Activated gamma-delta T cell treated with anti-CD3 and anti-CD28 coated beads, Interleukin-2, amount 50 U/mL, for 16 hours (primary cell): ENCODE results near the gene ZNF804B.
"Not testable (repeated sequence)": the region's sequence is repeated elsewhere in the genome, so short reads cannot be mapped to it uniquely, and the experiment has no call there.

Experiments used
- DNase-seq: peaks from one replicate; pipeline ENCODE4 v3.0.0-alpha.2; 2020; ENCODE audit warnings: low read depth

ZNF804B gene

DNA sequence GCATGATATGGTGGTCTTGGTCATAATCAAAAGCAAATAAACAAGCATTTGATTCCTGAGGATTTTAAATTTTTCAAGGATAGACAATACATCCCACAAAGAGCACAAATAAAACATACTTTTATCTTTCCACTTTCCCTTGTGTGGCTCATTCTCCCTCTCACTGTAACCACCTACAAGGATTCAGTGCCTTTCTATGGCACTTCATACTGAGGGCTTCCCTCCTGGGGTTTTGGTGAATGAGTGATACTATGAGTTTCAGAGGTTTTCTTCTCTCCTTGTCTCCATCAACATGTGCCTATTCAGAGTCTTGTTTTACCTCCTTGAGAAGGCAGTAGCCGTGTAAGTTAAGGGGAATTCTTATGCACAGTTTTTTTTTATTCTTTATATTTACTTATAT lies 332.1 kb downstream of the ZNF804B start:
- no peak for DNase-seq

DNA sequence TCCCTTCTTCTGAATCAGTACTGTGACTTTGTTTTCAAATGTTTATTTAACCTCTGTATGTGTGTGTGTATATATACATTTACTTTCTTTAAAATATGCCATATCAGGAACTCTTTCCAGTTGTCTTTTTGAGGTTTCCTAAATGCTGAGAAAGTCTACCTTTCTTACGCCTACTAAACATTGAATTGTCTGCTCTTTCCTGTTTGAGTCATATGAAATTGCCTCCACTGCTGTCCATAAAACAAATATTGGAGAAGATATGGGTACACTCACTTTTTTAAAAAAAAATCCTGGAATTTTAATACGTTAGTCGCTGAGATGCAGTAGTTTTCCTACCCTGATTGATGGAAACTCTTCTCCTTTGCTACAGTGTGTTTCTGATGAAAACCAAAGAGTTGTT lies 334.8 kb downstream of the ZNF804B start:
- no peak for DNase-seq

DNA sequence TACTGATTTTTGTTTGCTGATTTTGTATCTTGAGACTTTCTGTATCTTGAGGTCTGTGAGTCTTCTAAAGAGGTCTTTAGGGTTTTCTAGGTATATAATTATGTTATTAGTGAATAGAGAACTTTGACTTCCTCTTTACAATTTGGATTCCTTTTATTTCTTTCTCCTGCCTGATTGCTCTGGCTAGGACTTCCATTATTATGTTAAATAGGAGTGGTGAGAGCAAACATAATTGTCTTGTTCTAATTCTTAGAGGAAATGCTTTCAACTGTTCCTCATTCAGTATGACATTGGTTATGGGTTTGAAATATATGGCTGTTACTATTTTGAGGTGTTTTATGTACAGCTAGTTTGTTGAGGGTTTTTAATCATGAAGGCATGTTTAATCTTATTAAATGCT lies 344.1 kb downstream of the ZNF804B start:
- DNase-seq, result no peak

DNA sequence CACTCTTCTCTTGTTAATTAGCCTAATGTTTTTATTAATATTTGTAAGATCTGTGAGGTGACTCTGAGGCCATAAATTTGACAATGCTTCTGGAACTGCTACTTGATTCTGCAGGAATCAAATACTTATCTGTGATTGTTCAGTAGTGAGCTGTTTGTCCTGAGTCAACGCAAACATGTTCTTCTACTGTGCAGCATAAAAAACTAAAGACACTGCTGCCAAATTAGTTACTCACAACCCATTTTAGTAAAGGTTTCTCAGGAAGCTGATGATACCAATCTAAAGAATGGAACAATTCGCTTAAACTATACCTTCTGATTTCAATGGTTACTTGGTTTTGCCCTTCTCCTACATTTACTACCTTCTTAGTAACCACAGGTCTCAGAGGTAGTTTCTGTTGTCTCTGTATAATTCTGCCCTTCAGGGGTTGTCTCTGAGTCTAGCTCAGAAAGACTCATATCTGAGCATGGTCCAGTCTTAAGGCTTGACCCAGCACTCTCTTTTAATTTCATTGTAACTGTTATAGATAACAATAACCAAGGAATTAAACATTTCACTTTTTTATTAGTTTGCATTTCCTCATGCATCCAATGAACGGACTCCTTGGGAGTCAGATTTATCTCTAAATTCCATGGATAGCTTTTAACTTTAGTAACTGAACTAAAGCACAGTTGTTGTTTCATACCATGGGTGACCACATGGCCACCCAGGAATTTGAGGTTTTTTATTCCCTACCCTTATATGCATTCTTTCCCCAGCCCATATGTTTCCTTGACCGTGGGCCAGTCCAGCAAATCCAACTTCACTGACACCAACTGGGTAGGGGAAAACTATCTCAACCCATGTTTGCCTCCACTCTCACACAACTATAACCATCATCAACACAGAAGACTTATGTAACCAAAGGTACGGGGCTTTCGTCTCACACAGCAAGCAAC lies 345.5 kb downstream of the ZNF804B start:
- DNase-seq, result no peak

DNA sequence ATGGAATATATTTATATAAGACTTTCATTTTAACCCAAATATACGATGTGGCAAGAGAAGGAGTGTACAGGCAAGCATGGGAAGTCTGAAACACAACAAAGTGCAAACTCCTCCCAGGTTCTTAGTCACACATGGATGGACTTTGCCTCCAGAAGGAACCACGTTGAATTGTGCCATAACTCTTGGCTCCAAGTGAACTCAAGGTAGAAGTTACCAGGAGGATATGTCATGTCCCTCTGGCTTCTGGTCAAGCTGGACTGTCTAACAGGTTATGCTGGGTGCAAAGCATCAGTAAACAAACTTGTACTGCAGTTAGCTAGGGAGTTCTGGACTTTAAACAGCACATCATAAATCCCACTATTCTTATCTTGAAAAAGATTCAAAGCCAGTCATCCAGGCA lies 364.4 kb downstream of the ZNF804B start:
- DNase-seq, result no peak

GRCh38 chr7:89129600-89130375 lies 370.3 kb downstream of the ZNF804B start:
- no peak for DNase-seq

DNA sequence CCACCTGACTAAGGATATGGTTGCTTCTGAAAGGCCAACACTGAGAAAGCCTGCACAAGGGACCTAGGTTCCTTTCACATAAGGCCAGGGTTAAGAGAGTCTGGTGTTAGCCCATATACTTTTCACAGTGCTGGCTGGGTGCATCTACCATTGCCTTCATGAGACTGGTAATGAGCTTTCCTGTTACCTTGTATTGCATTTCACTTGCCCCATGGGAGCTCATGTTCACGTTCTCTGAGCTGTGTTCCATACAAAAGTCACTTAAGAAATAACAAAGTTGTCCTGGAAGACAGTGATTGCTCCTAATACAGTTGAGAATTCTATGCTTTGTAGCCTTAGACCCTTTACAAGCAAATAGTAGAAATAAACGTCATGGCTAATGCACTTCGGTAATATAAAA lies 373.9 kb downstream of the ZNF804B start:
- DNase-seq, result no peak

- no peak for DNase-seq
Measured at GRCh38 chr7:89133819-89134218, 374.3 kb downstream of the ZNF804B start.

GRCh38 chr7:89145801-89146200 lies 386.3 kb downstream of the ZNF804B start:
- no peak for DNase-seq

GRCh38 chr7:89160107-89160506 lies 400.6 kb downstream of the ZNF804B start:
- DNase-seq, result no peak

DNA sequence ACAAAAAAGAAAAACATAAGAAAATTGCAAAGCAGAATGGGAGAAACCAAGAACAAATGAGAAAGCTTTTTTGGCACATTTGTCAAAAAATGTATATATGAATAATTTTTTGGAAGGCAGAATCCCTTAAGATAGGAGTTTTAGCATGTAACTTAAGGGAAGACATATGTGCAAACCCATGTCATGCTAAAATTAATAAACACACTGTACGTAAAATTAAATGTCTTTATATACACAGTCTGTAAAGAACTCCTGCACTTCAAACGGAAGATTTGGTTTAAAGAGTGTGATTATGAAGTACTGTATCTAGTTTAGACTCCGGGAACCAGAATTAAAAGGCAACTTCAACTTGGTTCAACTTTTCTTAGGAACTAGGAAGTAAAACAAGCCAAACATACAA lies 405.9 kb downstream of the ZNF804B start:
- DNase-seq, result no peak

DNA sequence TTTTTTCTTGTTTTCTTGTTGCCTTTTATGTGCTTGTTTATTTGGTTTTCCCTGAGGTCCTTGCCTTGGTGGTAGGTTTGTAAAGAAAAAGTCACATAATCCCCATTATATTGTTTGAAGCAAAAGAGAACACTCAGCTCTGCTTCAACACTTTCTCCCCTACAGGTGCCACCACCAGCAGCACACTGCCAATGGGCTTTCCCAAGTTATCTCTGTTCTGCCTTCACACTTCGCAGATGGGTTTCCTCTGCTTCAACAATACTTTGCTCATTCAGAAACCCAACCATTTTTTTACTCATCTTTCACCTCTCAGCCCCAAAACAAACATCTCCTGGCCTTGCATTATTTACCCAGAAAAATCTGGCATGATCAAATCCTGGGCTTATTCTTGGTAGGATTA lies 411.1 kb downstream of the ZNF804B start:
- DNase-seq, result no peak

GRCh38 chr7:89182116-89182515 lies 422.6 kb downstream of the ZNF804B start:
- DNase-seq, result no peak

DNA sequence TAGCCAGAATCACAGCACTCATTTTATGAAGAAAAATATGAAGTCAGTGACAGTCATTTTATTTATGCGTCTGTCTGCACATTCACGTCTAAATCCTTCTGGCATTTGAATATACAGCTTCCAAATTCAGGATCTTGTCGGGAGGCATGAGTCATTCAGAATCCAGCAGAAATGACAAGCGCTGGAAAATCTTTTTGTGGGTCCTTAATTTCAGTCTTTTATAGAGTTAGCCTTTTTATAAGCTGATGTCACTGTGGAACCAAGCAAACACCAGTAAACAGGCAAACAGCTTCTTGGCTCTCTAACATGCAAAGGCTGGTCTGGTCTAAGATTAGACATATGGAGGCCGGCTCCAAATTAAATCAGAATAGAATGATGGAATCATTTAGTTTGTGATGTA lies 424.2 kb downstream of the ZNF804B start:
- DNase-seq, result no peak

- DNase-seq, result no peak
Measured at GRCh38 chr7:89200758-89201157, 441.3 kb downstream of the ZNF804B start.

DNA sequence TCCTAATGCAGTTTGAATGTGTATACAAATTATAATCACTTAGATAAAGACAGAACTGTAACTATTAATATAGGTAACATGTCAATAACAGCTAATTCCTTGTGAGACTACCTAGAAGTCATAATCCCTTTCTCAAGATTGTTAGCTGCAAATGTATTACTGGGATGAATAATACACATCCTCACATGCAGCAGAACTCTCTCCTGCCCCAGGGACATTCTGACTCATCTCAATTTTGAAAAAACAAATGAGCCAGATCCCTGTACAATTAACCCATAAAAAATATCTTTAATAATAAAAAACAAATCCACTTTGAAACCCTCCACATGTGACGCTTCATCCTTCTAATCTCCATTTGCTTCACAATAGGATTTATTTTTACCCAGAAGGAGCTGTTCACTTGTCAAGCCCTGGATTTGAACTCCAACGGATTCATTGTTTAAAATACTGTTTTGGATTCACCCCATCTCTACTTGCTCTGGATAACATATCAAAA lies 464.4 kb downstream of the ZNF804B start:
- no peak for DNase-seq

DNA sequence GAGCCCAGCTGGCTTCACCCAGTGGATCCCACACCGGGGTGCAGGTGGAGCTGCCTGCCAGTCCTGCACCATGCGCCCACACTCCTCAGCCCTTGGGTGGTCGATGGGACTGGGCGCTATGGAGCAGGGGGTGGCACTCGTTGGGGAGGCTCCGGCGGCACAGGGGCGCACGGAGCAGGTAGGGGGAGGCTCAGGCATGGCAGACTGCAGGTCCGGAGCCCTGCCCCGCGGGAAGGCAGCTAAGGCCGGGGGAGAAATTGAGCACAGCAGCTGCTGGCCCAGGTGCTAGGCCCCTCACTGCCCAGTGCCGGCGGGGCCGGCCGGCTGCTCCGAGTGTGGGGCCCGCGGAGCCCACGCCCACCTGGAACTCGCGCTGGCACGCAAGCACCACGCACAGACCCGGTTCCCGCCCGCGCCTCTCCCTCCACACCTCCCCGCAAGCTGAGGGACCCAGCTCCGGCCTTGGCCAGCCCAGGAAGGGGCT lies 469.2 kb downstream of the ZNF804B start:
- not testable (repeated sequence) for DNase-seq

- no peak for DNase-seq
Measured at GRCh38 chr7:89238156-89238555, 478.7 kb downstream of the ZNF804B start.

DNA sequence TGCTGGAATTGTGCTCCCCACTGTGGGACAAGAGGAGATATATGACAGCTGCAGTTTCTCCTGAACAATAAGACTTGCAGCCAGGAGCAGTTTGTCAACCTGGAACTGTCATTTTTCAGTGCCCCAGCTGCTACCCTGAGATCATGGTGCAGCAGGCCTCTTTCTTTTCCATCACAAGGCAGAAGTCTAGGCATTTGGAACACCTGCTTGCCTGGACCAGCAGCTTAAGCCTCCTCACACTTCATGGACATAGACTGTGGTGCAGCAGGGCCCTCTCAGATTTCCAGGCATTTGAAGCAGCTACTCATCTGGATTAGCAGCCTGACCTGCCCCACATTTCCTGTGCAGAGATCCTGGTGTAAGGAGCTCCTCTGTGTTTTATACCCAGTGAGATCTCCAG lies 486.7 kb downstream of the ZNF804B start:
- DNase-seq, result no peak

DNA sequence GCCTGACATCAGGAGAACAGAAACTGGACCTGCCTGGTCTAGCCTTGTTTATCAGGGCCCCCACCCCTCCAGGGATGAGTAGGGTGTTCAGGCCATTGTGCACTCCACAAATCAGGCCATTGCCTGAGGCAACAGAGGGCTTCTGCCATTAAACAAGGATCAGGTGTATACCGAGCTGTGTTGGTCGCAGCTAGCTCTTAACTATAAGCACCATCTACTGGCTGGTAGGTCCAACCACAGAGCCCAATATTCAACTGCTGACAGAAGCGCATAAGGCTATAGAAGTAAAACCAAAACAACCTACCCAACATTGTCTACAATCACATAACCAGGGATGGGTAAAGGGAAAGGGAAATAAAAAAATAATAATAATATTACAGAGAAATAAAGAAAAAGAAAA lies 487.7 kb downstream of the ZNF804B start:
- DNase-seq, result no peak

DNA sequence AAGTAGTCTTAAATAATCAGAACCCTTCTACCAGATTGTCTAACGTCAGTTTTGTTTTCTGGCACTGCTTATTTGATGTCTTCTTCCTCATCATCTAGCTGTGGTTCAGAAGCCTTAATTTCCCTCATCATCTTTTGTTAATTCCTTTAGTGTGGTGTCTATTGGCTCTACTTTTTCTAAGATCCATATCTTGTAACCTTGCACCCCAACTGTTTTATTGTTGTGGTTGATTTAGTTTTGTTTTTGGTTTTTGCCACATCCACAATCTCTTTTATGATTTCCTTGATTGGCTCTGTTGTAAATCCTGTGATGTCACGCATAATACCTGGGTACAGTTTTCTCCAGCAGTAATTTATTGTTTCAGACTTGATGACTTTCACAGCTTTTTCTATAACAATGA lies 499.6 kb downstream of the ZNF804B start:
- DNase-seq, result no peak

GRCh38 chr7:89264126-89264525 lies 504.6 kb downstream of the ZNF804B start:
- no peak for DNase-seq

GRCh38 chr7:89265631-89266030 lies 506.1 kb downstream of the ZNF804B start:
- DNase-seq, result no peak
